Naive thymus-derived CD4-positive, alpha-beta T cell (primary cell): ENCODE data around the gene TBX19. TPM values are rescaled to one million over a fixed set of nuclear protein-coding genes. Genes with fewer than 3 reads are reported as not detected.

Source experiments
- ATAC-seq: fragments of 150-1000 bp; cut with Tn5 transposase; 2 replicates; pipeline ENCODE4 v1.10.0; 2021; ENCODE audit warnings: mild to moderate bottlenecking, moderate library complexity
- CTCF ChIA-PET: fragments of 350-600 bp; sonication (Branson Sonifier 250); formaldehyde crosslinking; loops from one replicate; lab custom pipeline; 2021; ENCODE audit warnings: antibody characterized with exemption; lab: Charles Lee
- POLR2A ChIA-PET: fragments of 350-600 bp; sonication (Branson Sonifier 250); formaldehyde crosslinking; loops from one replicate; lab custom pipeline; 2021; ENCODE audit warnings: antibody characterized with exemption, inconsistent platforms; lab: Charles Lee
- DNase-seq, 9 donors: peaks; one replicate each; pipeline versions ENCODE4 v3.0.0 to v3.0.0-alpha.2; 2020 to 2022; ENCODE audit warnings: mixed read lengths in 1 of 9
- H3K27ac ChIP-seq: one replicate; pipeline ENCODE4 v1.7.0; 2013; ENCODE audit warnings: mild to moderate bottlenecking, low read depth, low read length, moderate library complexity
- H3K27me3 ChIP-seq, 2 donors: one replicate each; pipeline ENCODE4 v1.7.0; 2013; ENCODE audit warnings: low read length in 2 of 2, mild to moderate bottlenecking in 2 of 2, moderate library complexity in 2 of 2; ENCODE audit not compliant: control insufficient read depth in 2 of 2, insufficient read depth in 2 of 2
- H3K36me3 ChIP-seq, 3 experiments: 1 replicate in 2 of 3; 2 replicates in 1 of 3; pipeline ENCODE4 v1.7.0; 2013; ENCODE audit warnings: low read length in 3 of 3, mild to moderate bottlenecking in 3 of 3, moderate library complexity in 1 of 3; ENCODE audit not compliant: insufficient read depth in 3 of 3, control insufficient read depth in 2 of 3
- H3K4me1 ChIP-seq, 2 donors: one replicate each; pipeline ENCODE4 v1.7.0; 2013; ENCODE audit warnings: low read length in 2 of 2, mild to moderate bottlenecking in 2 of 2, moderate library complexity in 1 of 2; ENCODE audit not compliant: control insufficient read depth in 2 of 2, insufficient read depth in 2 of 2
- H3K4me3 ChIP-seq: 2 replicates; pipeline ENCODE4 v1.7.0; 2013; ENCODE audit warnings: mild to moderate bottlenecking, low read length
- H3K9me3 ChIP-seq, 3 experiments: 1 replicate in 2 of 3; 2 replicates in 1 of 3; pipeline ENCODE4 v1.7.0; 2013; ENCODE audit warnings: low read length in 3 of 3; ENCODE audit not compliant: control insufficient read depth in 2 of 3
- H3K27ac Mint-ChIP-seq, 9 donors: one replicate each; pipeline ENCODE4 v1.8.0; 2020 to 2022; ENCODE audit warnings: mixed read lengths in 9 of 9, mild to moderate bottlenecking in 8 of 9, moderate library complexity in 5 of 9, inconsistent platforms in 2 of 9
- H3K27me3 Mint-ChIP-seq, 5 donors: one replicate each; pipeline ENCODE4 v1.8.0; 2021 to 2022; ENCODE audit warnings: mixed read lengths in 5 of 5, mild to moderate bottlenecking in 1 of 5
- H3K36me3 Mint-ChIP-seq, 5 donors: one replicate each; pipeline ENCODE4 v1.8.0; 2020 to 2022; ENCODE audit warnings: mixed read lengths in 5 of 5, mild to moderate bottlenecking in 3 of 5, inconsistent platforms in 1 of 5
- H3K4me1 Mint-ChIP-seq, 7 donors: one replicate each; pipeline ENCODE4 v1.8.0; 2020 to 2022; ENCODE audit warnings: mixed read lengths in 7 of 7, mild to moderate bottlenecking in 3 of 7, inconsistent platforms in 1 of 7
- H3K4me3 Mint-ChIP-seq, 10 donors: one replicate each; pipeline ENCODE4 v1.8.0; 2020 to 2022; ENCODE audit warnings: mild to moderate bottlenecking in 10 of 10, mixed read lengths in 10 of 10, moderate library complexity in 6 of 10, inconsistent platforms in 2 of 10
- H3K9me3 Mint-ChIP-seq, 11 donors: one replicate each; pipeline ENCODE4 v1.8.0; 2020 to 2022; ENCODE audit warnings: mixed read lengths in 11 of 11, mild to moderate bottlenecking in 4 of 11, inconsistent platforms in 1 of 11, moderate library complexity in 1 of 11
- intact Hi-C, 2 donors: fragments of 100-400 bp; cut with micrococcal nuclease; formaldehyde crosslinking; loops; one replicate each; pipeline ENCODE4 v1.15.1; 2023
- polyA plus RNA-seq, 2 donors: library from polyadenylated mRNA; unstranded; fragments of 300-500 nt; fragmentation: Illumina TruSeq; gene quantifications; one replicate each; pipeline ENCODE4 v1.2.3, GENCODE V29; 2021
- total RNA-seq, 6 experiments: library from RNA in 5 of 6; stranded (reverse) in 5 of 6; gene quantifications; 1 replicate in 5 of 6; 2 replicates in 1 of 6; pipeline ENCODE4 v1.2.3 and lab custom pipeline; 2021 to 2026

Gene TBX19
- total and polyA plus RNA-seq, 7 experiments from 2014 or later, result 1.1 to 4.5 (median 2.2) TPM

DNA sequence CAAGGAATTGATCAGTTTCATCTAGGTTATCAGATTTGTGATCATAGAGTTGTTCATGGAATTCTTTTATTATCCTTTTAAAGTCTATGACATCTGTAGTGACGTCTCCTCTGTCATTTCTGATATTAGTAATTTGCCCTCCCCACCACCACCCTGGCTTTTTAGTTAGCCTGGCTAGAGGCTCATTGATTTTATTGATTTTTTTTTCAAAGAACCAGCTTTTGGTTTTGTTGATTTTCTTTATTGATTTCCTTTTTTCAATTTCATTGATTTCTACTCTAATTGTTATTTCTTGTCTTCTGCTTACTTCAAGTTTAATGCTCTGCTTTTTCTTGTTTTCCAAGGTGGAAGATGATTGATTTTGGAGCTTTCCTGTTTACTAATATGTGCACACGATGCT is 23.3 kb upstream of the TBX19 start:
- Histone ChIP-seq H3K9me3 (peaks cover 0 to 8% (median 7%) of the 10 kb centered on the region in 3 experiments), H3K4me1 (no peaks in the 10 kb centered on the region), H3K27me3 (no peaks in the 10 kb centered on the region), H3K36me3 (peaks cover 0 to 5% (median 0%) of the 10 kb centered on the region in 3 experiments), H3K27ac (no peak overlapping the region), H3K4me3 (no peak overlapping the region)
- CTCF ChIA-PET, result interaction anchor here (0.6 kb wide), 1 partner anchor 259 kb away, joined by 3 read pairs; no protein-coding TSS in a partner anchor
- H3K27ac Mint-ChIP-seq, result no peak overlapping the region
- peaks cover 0 to 22% (median 6%) of the 10 kb centered on the region in 11 donors for H3K9me3 Mint-ChIP-seq
- no peak for ATAC-seq
- intact Hi-C loops, result no loop called here
- H3K4me1 Mint-ChIP-seq, result peaks cover 13 to 43% (median 32%) of the 10 kb centered on the region in 7 donors
- DNase-seq, result no peak
- peaks cover 3 to 80% (median 62%) of the 10 kb centered on the region in 5 donors for H3K36me3 Mint-ChIP-seq
- H3K27me3 Mint-ChIP-seq, result no peaks in the 10 kb centered on the region
- POLR2A ChIA-PET, result no interaction called here
- no peak overlapping the region for H3K4me3 Mint-ChIP-seq

DNA sequence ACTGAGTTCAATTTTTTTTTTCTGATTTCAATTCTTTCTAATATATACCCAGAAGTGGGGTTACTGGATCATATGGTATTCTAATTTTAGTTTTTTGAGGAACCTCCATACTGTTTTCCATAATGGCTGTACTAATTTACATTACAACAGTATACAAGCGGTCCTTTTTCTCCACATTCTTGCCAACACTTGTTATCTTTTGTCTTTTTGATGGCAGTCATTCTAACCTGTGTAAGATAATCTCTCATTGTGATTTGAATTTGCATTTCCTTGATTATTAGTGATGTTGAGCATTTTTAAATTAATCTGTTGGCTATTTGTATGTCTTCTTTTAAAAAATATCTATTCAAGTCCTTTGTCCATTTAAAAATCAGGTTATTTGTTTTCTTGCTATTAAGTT is 21.1 kb upstream of the TBX19 start:
- POLR2A ChIA-PET, result no interaction called here
- no peaks in the 10 kb centered on the region for H3K27me3 Mint-ChIP-seq
- Histone ChIP-seq H3K9me3 (peaks cover 0 to 8% (median 7%) of the 10 kb centered on the region in 3 experiments), H3K27ac (no peak overlapping the region), H3K36me3 (peaks cover 0 to 17% (median 0%) of the 10 kb centered on the region in 3 experiments), H3K27me3 (no peaks in the 10 kb centered on the region), H3K4me1 (no peaks in the 10 kb centered on the region), H3K4me3 (no peak overlapping the region)
- ATAC-seq (no peak), DNase-seq (no peak)
- peaks cover 9 to 37% (median 31%) of the 10 kb centered on the region in 7 donors for H3K4me1 Mint-ChIP-seq
- no peak overlapping the region for H3K27ac Mint-ChIP-seq
- H3K4me3 Mint-ChIP-seq, result no peak overlapping the region
- intact Hi-C loops, result no loop called here
- peaks cover 0 to 26% (median 9%) of the 10 kb centered on the region in 11 donors for H3K9me3 Mint-ChIP-seq
- peaks cover 4 to 81% (median 62%) of the 10 kb centered on the region in 5 donors for H3K36me3 Mint-ChIP-seq
- CTCF ChIA-PET, result no interaction called here

DNA sequence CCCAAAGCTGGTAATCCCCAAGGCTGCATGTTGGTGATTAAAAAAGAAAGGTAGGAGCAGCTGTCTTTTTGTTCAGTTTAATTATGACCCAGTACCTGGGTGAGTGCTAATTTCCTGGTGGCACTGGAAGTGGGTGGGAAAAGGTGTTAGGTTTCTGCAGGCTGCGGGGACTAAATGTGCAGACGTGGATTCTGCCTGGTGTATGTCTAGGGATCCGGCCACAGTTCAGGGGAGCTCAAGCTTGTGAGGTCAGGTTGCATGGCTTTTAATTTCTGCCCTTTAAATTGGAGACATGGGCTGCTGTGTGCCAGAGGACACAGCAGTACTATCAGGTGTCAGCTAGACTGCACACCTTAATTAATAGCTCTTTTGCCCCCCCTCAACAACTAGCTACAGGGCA is 20.3 kb upstream of the TBX19 start:
- POLR2A ChIA-PET, result no interaction called here
- intact Hi-C loops, result no loop called here
- H3K27me3 ChIP-seq, result no peaks in the 10 kb centered on the region
- ATAC-seq, result no peak
- H3K27me3 Mint-ChIP-seq, result no peaks in the 10 kb centered on the region
- CTCF ChIA-PET, result no interaction called here
- no peak overlapping the region for H3K4me3 ChIP-seq
- H3K9me3 Mint-ChIP-seq, result peaks cover 0 to 19% (median 8%) of the 10 kb centered on the region in 11 donors
- no peak overlapping the region for H3K27ac ChIP-seq
- no peaks in the 10 kb centered on the region for H3K4me1 ChIP-seq
- peaks cover 0 to 25% (median 0%) of the 10 kb centered on the region in 3 experiments for H3K36me3 ChIP-seq
- DNase-seq, result no peak
- peak overlapping the region in 1 of 9 donors; percentile 43 for H3K27ac Mint-ChIP-seq
- H3K36me3 Mint-ChIP-seq, result peaks cover 4 to 78% (median 54%) of the 10 kb centered on the region in 5 donors
- H3K4me3 Mint-ChIP-seq, result no peak overlapping the region
- H3K4me1 Mint-ChIP-seq, result peaks cover 9 to 37% (median 31%) of the 10 kb centered on the region in 7 donors
- peaks cover 0 to 8% (median 7%) of the 10 kb centered on the region in 3 experiments for H3K9me3 ChIP-seq

DNA sequence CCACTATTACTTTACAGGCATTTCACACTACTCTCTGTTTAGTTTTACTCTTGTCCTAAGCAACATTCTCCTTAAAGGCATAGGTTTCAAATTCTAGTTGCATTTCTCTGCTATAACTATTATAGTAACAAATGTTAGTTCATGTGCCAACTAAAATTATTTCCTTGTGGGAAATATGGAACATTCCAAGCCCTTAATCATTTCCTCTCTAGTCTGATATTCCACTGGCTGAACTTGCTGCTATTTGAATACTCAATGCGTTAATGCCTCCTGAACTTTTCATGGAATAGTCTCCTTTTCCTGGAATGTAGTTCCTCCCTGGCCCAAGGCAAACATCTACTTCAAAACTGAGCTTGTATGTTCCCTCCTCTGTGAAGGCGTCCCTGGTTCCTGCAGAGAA is 19.3 kb upstream of the TBX19 start:
- H3K36me3 Mint-ChIP-seq, result peaks cover 4 to 75% (median 46%) of the 10 kb centered on the region in 5 donors
- H3K9me3 ChIP-seq, result peaks cover 0 to under 1% (median 0%) of the 10 kb centered on the region in 3 experiments
- no peak for DNase-seq
- POLR2A ChIA-PET, result no interaction called here
- CTCF ChIA-PET, result no interaction called here
- no peaks in the 10 kb centered on the region for H3K27me3 ChIP-seq
- H3K27ac Mint-ChIP-seq, result peak overlapping the region in 2 of 9 donors; percentile 8 to 10
- no peaks in the 10 kb centered on the region for H3K27me3 Mint-ChIP-seq
- ATAC-seq, result no peak
- H3K4me1 Mint-ChIP-seq, result peaks cover 9 to 37% (median 31%) of the 10 kb centered on the region in 7 donors
- H3K4me3 ChIP-seq, result no peak overlapping the region
- H3K4me1 ChIP-seq, result no peaks in the 10 kb centered on the region
- no peak overlapping the region for H3K4me3 Mint-ChIP-seq
- intact Hi-C loops, result no loop called here
- H3K27ac ChIP-seq, result no peak overlapping the region
- H3K36me3 ChIP-seq, result peaks cover 0 to 28% (median 0%) of the 10 kb centered on the region in 3 experiments
- peaks cover 0 to 10% (median 4%) of the 10 kb centered on the region in 11 donors for H3K9me3 Mint-ChIP-seq

DNA sequence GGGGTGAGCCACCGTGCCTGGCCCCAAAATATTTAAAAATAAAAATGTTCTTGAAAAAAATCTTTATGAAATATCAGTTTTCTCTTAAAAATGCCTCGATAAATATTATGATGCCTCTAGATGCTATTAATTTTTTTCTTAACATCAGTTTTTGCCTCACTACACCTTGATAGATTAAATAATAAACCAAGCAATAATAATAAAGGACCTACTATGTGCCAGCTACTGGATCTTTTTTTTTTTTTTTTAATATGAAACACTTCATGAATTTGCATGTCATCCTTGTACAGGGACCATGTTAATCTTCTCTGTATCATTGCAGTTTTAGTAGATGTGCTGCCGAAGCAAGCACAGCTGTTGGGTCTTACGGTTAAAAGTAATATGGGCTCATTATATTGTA is 17.5 kb upstream of the TBX19 start:
- ChIA-PET POLR2A (no interaction called here), CTCF (no interaction called here)
- no peak for ATAC-seq
- Mint-ChIP-seq H3K4me1 (peaks cover 9 to 28% (median 22%) of the 10 kb centered on the region in 7 donors), H3K27me3 (no peaks in the 10 kb centered on the region), H3K27ac (no peak overlapping the region), H3K36me3 (peaks cover 4 to 65% (median 33%) of the 10 kb centered on the region in 5 donors), H3K9me3 (peaks cover 0 to 12% (median 0%) of the 10 kb centered on the region in 11 donors), H3K4me3 (no peak overlapping the region)
- Histone ChIP-seq H3K36me3 (peaks cover 0 to 28% (median 0%) of the 10 kb centered on the region in 3 experiments), H3K9me3 (no peaks in the 10 kb centered on the region), H3K27me3 (no peaks in the 10 kb centered on the region), H3K27ac (no peak overlapping the region), H3K4me1 (no peaks in the 10 kb centered on the region), H3K4me3 (no peak overlapping the region)
- no peak for DNase-seq
- intact Hi-C loops, result no loop called here

DNA sequence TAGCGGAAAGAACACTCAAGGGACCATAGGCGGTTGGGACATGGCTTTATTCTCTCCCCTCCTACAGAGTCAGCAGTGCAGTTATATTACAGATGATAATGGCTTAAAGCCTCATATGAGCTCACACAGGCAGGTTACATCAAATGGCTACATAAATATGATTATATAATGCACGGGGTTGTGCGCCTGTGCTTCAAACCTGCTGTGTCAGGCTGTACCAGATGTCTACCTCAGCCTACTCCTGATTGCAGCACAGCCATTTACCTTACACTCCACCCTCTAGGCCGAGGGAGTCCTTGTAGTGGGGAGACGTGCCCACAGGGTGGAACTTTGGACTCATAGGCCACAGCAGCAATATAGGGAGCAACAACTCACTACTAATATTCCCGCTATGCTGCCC is 16.4 kb upstream of the TBX19 start:
- H3K9me3 ChIP-seq, result no peaks in the 10 kb centered on the region
- Mint-ChIP-seq H3K27me3 (no peaks in the 10 kb centered on the region), H3K4me1 (peaks cover 9 to 28% (median 21%) of the 10 kb centered on the region in 7 donors), H3K36me3 (peaks cover 4 to 69% (median 35%) of the 10 kb centered on the region in 5 donors), H3K27ac (no peak overlapping the region), H3K4me3 (no peak overlapping the region), H3K9me3 (peaks cover 0 to 14% (median 1%) of the 10 kb centered on the region in 11 donors)
- DNase-seq, result no peak
- ATAC-seq, result no peak
- H3K4me3 ChIP-seq, result no peak overlapping the region
- ChIA-PET CTCF (no interaction called here), POLR2A (no interaction called here)
- no peaks in the 10 kb centered on the region for H3K4me1 ChIP-seq
- H3K27ac ChIP-seq, result no peak overlapping the region
- peaks cover 0 to 28% (median 0%) of the 10 kb centered on the region in 3 experiments for H3K36me3 ChIP-seq
- no peaks in the 10 kb centered on the region for H3K27me3 ChIP-seq
- intact Hi-C loops, result no loop called here

DNA sequence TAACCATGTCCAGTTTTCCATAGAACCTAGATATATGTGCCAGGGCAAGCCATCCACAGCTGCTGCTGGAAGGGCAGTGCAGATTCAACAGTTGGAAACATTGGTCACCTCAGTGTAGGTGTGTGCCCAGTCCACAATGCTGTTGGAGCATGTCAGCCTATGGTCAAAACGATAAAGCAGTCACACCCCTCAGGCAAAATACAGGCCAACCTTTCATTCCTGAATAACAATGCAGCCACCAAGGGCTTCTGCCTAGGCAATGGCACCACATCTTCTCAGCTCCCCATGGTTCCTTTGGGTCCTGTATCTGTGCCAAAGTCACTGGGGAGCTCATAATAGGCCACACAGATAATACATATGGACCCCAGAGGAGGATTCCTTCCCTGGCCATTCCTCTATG is 15.1 kb upstream of the TBX19 start:
- no peak for DNase-seq
- POLR2A ChIA-PET, result no interaction called here
- no peak overlapping the region for H3K4me3 ChIP-seq
- no peaks in the 10 kb centered on the region for H3K4me1 ChIP-seq
- CTCF ChIA-PET, result no interaction called here
- no peak overlapping the region for H3K4me3 Mint-ChIP-seq
- H3K9me3 Mint-ChIP-seq, result peaks cover 0 to 14% (median 1%) of the 10 kb centered on the region in 11 donors
- intact Hi-C loops, result no loop called here
- peaks cover 8 to 17% (median 12%) of the 10 kb centered on the region in 7 donors for H3K4me1 Mint-ChIP-seq
- H3K27me3 Mint-ChIP-seq, result no peaks in the 10 kb centered on the region
- no peak overlapping the region for H3K27ac Mint-ChIP-seq
- peaks cover 0 to 28% (median 0%) of the 10 kb centered on the region in 3 experiments for H3K36me3 ChIP-seq
- H3K27me3 ChIP-seq, result no peaks in the 10 kb centered on the region
- H3K9me3 ChIP-seq, result no peaks in the 10 kb centered on the region
- H3K36me3 Mint-ChIP-seq, result peaks cover 8 to 66% (median 44%) of the 10 kb centered on the region in 5 donors
- no peak overlapping the region for H3K27ac ChIP-seq
- no peak for ATAC-seq
